ENCODE data around the gene TCF7L1.
A peak's percentile ranks its signal among the peaks of the same experiment; 100 is the strongest.

The TCF7L1 gene

GRCh38 chr2:85095094-85095493 is 38.1 kb upstream of the TCF7L1 start:
- no peak overlapping the region for H3K4me3 ChIP-seq (ENCODE audit: low read depth, low read length)
- TF ChIP-seq, protein P1, sequence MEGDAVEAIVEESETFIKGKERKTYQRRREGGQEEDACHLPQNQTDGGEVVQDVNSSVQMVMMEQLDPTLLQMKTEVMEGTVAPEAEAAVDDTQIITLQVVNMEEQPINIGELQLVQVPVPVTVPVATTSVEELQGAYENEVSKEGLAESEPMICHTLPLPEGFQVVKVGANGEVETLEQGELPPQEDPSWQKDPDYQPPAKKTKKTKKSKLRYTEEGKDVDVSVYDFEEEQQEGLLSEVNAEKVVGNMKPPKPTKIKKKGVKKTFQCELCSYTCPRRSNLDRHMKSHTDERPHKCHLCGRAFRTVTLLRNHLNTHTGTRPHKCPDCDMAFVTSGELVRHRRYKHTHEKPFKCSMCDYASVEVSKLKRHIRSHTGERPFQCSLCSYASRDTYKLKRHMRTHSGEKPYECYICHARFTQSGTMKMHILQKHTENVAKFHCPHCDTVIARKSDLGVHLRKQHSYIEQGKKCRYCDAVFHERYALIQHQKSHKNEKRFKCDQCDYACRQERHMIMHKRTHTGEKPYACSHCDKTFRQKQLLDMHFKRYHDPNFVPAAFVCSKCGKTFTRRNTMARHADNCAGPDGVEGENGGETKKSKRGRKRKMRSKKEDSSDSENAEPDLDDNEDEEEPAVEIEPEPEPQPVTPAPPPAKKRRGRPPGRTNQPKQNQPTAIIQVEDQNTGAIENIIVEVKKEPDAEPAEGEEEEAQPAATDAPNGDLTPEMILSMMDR (IDR thresholded peaks at IDR 0.05; ENCODE audit: low read depth, low read length): no peak
- in situ Hi-C loops (cut with HindIII; ENCODE audit: low sequenced_read_pairs): no loop called here
- DNase-seq (ENCODE audit: low read depth, low spot score): no peak

GRCh38 chr2:85096616-85097015 is 36.6 kb upstream of the TCF7L1 start:
- H3K4me3 ChIP-seq (ENCODE audit: low read depth, low read length): no peak overlapping the region
- no peak for DNase-seq (ENCODE audit: low read depth, low spot score)
- TF ChIP-seq, protein P1 (IDR thresholded peaks at IDR 0.05; ENCODE audit: low read depth, low read length): no peak
- in situ Hi-C loops (cut with HindIII; ENCODE audit: low sequenced_read_pairs): no loop called here

GRCh38 chr2:85104228-85104627 is 29.0 kb upstream of the TCF7L1 start:
- TF ChIP-seq, protein P1 (IDR thresholded peaks at IDR 0.05; ENCODE audit: low read depth, low read length): no peak
- H3K4me3 ChIP-seq (ENCODE audit: low read depth, low read length): no peak overlapping the region
- no peak for DNase-seq (ENCODE audit: low read depth, low spot score)
- in situ Hi-C loops (cut with HindIII; ENCODE audit: low sequenced_read_pairs): no loop called here

GRCh38 chr2:85106489-85107180 is 26.6 kb upstream of the TCF7L1 start:
- H3K4me3 ChIP-seq (ENCODE audit: low read depth, low read length): no peak overlapping the region
- DNase-seq (ENCODE audit: low read depth, low spot score): no peak
- TF ChIP-seq, protein P1 (IDR thresholded peaks at IDR 0.05; ENCODE audit: low read depth, low read length): no peak
- in situ Hi-C loops (cut with HindIII; ENCODE audit: low sequenced_read_pairs): no loop called here

DNA sequence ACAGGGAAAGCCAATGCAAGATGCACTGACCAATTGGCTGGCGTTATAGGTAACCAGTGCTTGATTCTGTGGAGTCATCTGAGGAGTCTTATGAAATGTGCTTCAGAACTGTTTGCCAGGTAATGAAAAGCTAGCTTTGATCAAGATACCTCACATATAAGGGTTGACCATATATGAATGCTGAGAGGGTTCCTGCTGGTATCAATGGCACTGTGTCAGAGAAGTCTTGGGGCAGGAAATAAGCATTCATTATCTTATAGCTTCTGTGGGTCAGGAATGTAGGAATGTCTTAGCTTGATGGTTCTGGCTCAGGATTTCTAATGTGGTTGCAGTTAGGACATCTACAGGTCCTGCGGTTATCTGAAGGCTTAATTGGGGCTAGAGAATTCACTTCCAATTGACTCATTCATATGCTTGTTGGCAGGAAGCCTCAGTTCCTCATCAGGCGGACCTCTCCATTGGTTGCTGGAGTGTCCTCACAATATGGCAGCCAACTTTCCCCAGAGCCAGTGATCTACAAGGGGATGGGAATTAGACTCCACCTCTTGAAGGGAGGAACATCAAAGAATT is 22.1 kb upstream of the TCF7L1 start:
- in situ Hi-C loops (cut with HindIII; ENCODE audit: low sequenced_read_pairs): no loop called here
- H3K4me3 ChIP-seq (ENCODE audit: low read depth, low read length): no peak overlapping the region
- TF ChIP-seq, protein P1 (IDR thresholded peaks at IDR 0.05; ENCODE audit: low read depth, low read length): no peak
- DNase-seq (ENCODE audit: low read depth, low spot score): no peak

DNA sequence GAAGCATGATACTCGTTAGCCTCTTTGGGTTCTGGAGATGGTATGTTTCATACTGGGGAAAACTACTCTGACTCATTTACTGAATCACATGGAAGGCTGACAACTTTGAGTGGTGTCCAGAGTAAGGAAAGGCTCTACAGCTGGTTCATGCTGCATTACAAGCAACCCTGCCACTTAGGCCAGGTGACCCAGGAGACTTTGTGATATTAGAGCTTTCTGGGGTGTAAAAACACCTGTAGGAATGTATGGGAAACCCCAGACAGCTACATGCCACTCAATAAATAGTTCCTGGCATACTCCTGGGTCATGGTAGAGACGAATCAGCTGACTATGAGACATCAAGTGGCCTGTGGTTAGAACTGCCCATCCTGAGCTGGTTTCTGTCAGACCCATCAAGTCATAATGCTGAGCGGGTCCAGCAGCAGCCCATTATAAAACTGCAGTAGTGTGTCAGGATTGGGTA is 21.3 kb upstream of the TCF7L1 start:
- peak; percentile 22 for DNase-seq (ENCODE audit: low read depth, low spot score)
- TF ChIP-seq, protein P1 (IDR thresholded peaks at IDR 0.05; ENCODE audit: low read depth, low read length): no peak
- in situ Hi-C loops (cut with HindIII; ENCODE audit: low sequenced_read_pairs): no loop called here
- H3K4me3 ChIP-seq (ENCODE audit: low read depth, low read length): no peak overlapping the region
